ENCODE measurements around the gene MYO7B.
"Not testable (repeated sequence)": the region's sequence is repeated elsewhere in the genome, so short reads cannot be mapped to it uniquely, and the experiment has no call there.

Gene MYO7B

GRCh38 chr2:127512362-127512761, 23.1 kb upstream of the MYO7B start:
- Histone ChIP-seq H3K4me3 (no peak overlapping the region), H3K4me1 (peaks cover 17% of the 10 kb centered on the region), H3K36me3 (replicated peaks) (peaks cover 22% of the 10 kb centered on the region), H3K27me3 (ENCODE audit: low read depth) (no peaks in the 10 kb centered on the region), H3K9me3 (no peaks in the 10 kb centered on the region)
- in situ Hi-C loops (cut with MboI; ENCODE audit: low sequenced_read_pairs): no loop called here
- DNase-seq (ENCODE audit: low spot score in 2 of 2): no peak

- Histone ChIP-seq H3K4me1 (peaks cover 8% of the 10 kb centered on the region), H3K4me3 (no peak overlapping the region), H3K36me3 (replicated peaks) (peaks cover 32% of the 10 kb centered on the region), H3K9me3 (no peaks in the 10 kb centered on the region), H3K27me3 (ENCODE audit: low read depth) (no peaks in the 10 kb centered on the region)
- no peak for DNase-seq (ENCODE audit: low spot score in 2 of 2)
- in situ Hi-C loops (cut with MboI; ENCODE audit: low sequenced_read_pairs): no loop called here
These were observed 21.4 kb upstream of the MYO7B start for GRCh38 chr2:127514076-127514475.

- peaks cover 36% of the 10 kb centered on the region for H3K36me3 ChIP-seq (replicated peaks)
- peaks cover 8% of the 10 kb centered on the region for H3K4me1 ChIP-seq
- H3K4me3 ChIP-seq: no peak overlapping the region
- H3K27me3 ChIP-seq (ENCODE audit: low read depth): no peaks in the 10 kb centered on the region
- no peak for DNase-seq (ENCODE audit: low spot score in 2 of 2)
- no peaks in the 10 kb centered on the region for H3K9me3 ChIP-seq
- in situ Hi-C loops (cut with MboI; ENCODE audit: low sequenced_read_pairs): no loop called here
These were observed 21.0 kb upstream of the MYO7B start for GRCh38 chr2:127514485-127514884.

- H3K4me1 ChIP-seq: peaks cover 6% of the 10 kb centered on the region
- peaks cover 46% of the 10 kb centered on the region for H3K36me3 ChIP-seq (replicated peaks)
- no peak overlapping the region for H3K4me3 ChIP-seq
- no peaks in the 10 kb centered on the region for H3K27me3 ChIP-seq (ENCODE audit: low read depth)
- no peaks in the 10 kb centered on the region for H3K9me3 ChIP-seq
- in situ Hi-C loops (cut with MboI; ENCODE audit: low sequenced_read_pairs): no loop called here
- DNase-seq (ENCODE audit: low spot score in 2 of 2): peak in 1 of 2 experiments; percentile 40
These were observed 20.0 kb upstream of the MYO7B start for GRCh38 chr2:127515383-127515915.

- Histone ChIP-seq H3K4me3 (no peak overlapping the region), H3K4me1 (peaks cover 6% of the 10 kb centered on the region), H3K9me3 (no peaks in the 10 kb centered on the region), H3K36me3 (replicated peaks) (peaks cover 48% of the 10 kb centered on the region), H3K27me3 (ENCODE audit: low read depth) (no peaks in the 10 kb centered on the region)
- DNase-seq (ENCODE audit: low spot score in 2 of 2): peak in 1 of 2 experiments; percentile 34
- in situ Hi-C loops (cut with MboI; ENCODE audit: low sequenced_read_pairs): no loop called here
These were observed 19.3 kb upstream of the MYO7B start for GRCh38 chr2:127516041-127516762.

GRCh38 chr2:127517465-127517864, 18.0 kb upstream of the MYO7B start:
- Histone ChIP-seq H3K36me3 (replicated peaks) (peaks cover 49% of the 10 kb centered on the region), H3K4me1 (peaks cover 6% of the 10 kb centered on the region), H3K27me3 (ENCODE audit: low read depth) (no peaks in the 10 kb centered on the region), H3K9me3 (no peaks in the 10 kb centered on the region), H3K4me3 (no peak overlapping the region)
- in situ Hi-C loops (cut with MboI; ENCODE audit: low sequenced_read_pairs): no loop called here
- DNase-seq (ENCODE audit: low spot score in 2 of 2): no peak

GRCh38 chr2:127520424-127520823, 15.1 kb upstream of the MYO7B start:
- peaks cover 9% of the 10 kb centered on the region for H3K4me1 ChIP-seq
- no peaks in the 10 kb centered on the region for H3K9me3 ChIP-seq
- no peak overlapping the region for H3K4me3 ChIP-seq
- in situ Hi-C loops (cut with MboI; ENCODE audit: low sequenced_read_pairs): no loop called here
- H3K27me3 ChIP-seq (ENCODE audit: low read depth): no peaks in the 10 kb centered on the region
- DNase-seq (ENCODE audit: low spot score in 2 of 2): no peak
- peaks cover 59% of the 10 kb centered on the region for H3K36me3 ChIP-seq (replicated peaks)

- Histone ChIP-seq H3K27me3 (ENCODE audit: low read depth) (no peaks in the 10 kb centered on the region), H3K4me1 (peaks cover 7% of the 10 kb centered on the region; the same call in 1 of the 2 replicates), H3K9me3 (no peaks in the 10 kb centered on the region), H3K36me3 (replicated peaks) (peaks cover 53% of the 10 kb centered on the region), H3K4me3 (no peak overlapping the region)
- in situ Hi-C loops (cut with MboI; ENCODE audit: low sequenced_read_pairs): no loop called here
- DNase-seq (ENCODE audit: low spot score in 2 of 2): no peak
These were observed 12.1 kb upstream of the MYO7B start for GRCh38 chr2:127523269-127523939.

- DNase-seq (ENCODE audit: low spot score in 2 of 2); H3K4me3 ChIP-seq; H3K9me3 ChIP-seq; H3K4me1 ChIP-seq; in situ Hi-C loops (cut with MboI; ENCODE audit: low sequenced_read_pairs); H3K27me3 ChIP-seq (ENCODE audit: low read depth): not testable (repeated sequence)
- H3K36me3 ChIP-seq (replicated peaks): peaks cover 47% of the 10 kb centered on the region
These were observed 11.2 kb upstream of the MYO7B start for GRCh38 chr2:127524198-127524834.

- Histone ChIP-seq H3K4me3 (peak overlapping the region; percentile 99), H3K4me1 (peaks cover 7% of the 10 kb centered on the region; the same call in 1 of the 2 replicates), H3K27me3 (ENCODE audit: low read depth) (no peaks in the 10 kb centered on the region), H3K36me3 (replicated peaks) (peaks cover 33% of the 10 kb centered on the region), H3K9me3 (no peaks in the 10 kb centered on the region)
- DNase-seq (ENCODE audit: low spot score in 2 of 2): peak; percentile 28 to 41
- in situ Hi-C loops (cut with MboI; ENCODE audit: low sequenced_read_pairs): no loop called here
These were observed 9.8 kb upstream of the MYO7B start for GRCh38 chr2:127525691-127526131.

GRCh38 chr2:127526132-127527000, 9.1 kb upstream of the MYO7B start, which contains the start of gene IWS1:
IWS1 (minus strand) TSS chr2:127526489; CDS start chr2:127526208, 281 bp downstream.
- in situ Hi-C loops (cut with MboI; ENCODE audit: low sequenced_read_pairs): no loop called here
- Histone ChIP-seq H3K9me3 (no peaks in the 10 kb centered on the region), H3K36me3 (replicated peaks) (peaks cover 29% of the 10 kb centered on the region), H3K27me3 (ENCODE audit: low read depth) (no peaks in the 10 kb centered on the region), H3K4me1 (peaks cover 7% of the 10 kb centered on the region; the same call in 1 of the 2 replicates), H3K4me3 (peak within 1 kb of the TSS; percentile 99)
- DNase-seq (ENCODE audit: low spot score in 2 of 2): peak; percentile 94 to 96

- H3K27me3 ChIP-seq (ENCODE audit: low read depth): no peaks in the 10 kb centered on the region
- in situ Hi-C loops (cut with MboI; ENCODE audit: low sequenced_read_pairs): no loop called here
- DNase-seq (ENCODE audit: low spot score in 2 of 2): peak in 1 of 2 experiments; percentile 17
- peaks cover 7% of the 10 kb centered on the region; the same call in 1 of the 2 replicates for H3K4me1 ChIP-seq
- no peaks in the 10 kb centered on the region for H3K9me3 ChIP-seq
- peak overlapping the region; percentile 99 for H3K4me3 ChIP-seq
- H3K36me3 ChIP-seq (replicated peaks): peaks cover 20% of the 10 kb centered on the region
These were observed 8.3 kb upstream of the MYO7B start for GRCh38 chr2:127527001-127527804.

Data from HAP-1 (cell line).